ENCODE measurements around the gene SLC6A14. TPM values are rescaled to one million over a fixed set of nuclear protein-coding genes. Genes with fewer than 3 reads are reported as not detected.

Gene SLC6A14
- total RNA-seq = not detected in 2 replicates

DNA sequence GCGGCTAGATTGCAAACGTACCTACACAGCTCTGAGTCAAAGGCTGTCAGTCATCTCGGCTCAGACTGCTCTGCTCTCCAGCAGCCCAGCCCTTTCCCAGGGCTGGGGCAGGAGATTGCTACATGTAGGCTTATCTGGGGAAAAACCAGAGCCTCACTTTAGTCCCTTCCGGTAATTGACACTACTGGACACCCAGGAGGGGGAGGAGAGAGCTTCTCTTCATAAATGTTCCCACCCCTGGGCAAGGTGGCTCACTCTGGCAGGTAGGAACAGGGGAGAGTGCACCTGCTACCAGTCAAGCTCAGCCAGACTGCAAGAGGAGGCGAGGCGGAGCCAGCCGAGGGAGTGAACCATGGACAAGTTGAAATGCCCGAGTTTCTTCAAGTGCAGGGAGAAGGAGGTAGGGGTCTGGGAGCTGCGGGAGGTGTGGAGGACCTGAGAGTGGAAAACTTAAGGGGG, at the start of gene SLC6A14:
TSS of gene SLC6A14 (plus strand) at position 249 of the 459 bp plus-strand sequence. CDS start at position 353, 104 bp downstream.

GRCh38 chrX:116462822-116463221, 26.4 kb downstream of the SLC6A14 start, which contains the start of gene CT83:
Gene CT83, minus strand, starts transcription at chrX:116462976. Its CDS starts 120 bp downstream, at chrX:116462856.

Other genes starting within 250 kb of the SLC6A14 start
- not detected in 2 replicates for gene CT83, start 26.4 kb downstream of the SLC6A14 start, total RNA-seq

All from uterine smooth muscle cell (primary cell).